ENCODE results near the gene LGALSL.
"Not testable (repeated sequence)": the region's sequence is repeated elsewhere in the genome, so short reads cannot be mapped to it uniquely, and the experiment has no call there.

LGALSL gene

GRCh38 chr2:64439194-64439593 lies 14.8 kb upstream of the LGALSL start:
- Histone ChIP-seq H3K4me3 (no peak overlapping the region), H3K4me1 (no peaks in the 10 kb centered on the region), H3K9me3 (replicated peaks in 1 of 11) (no peaks in the 10 kb centered on the region), H4K20me1 (no peaks in the 10 kb centered on the region), H3K36me3 (no peaks in the 10 kb centered on the region), H3K27ac (no peak overlapping the region), H3K27me3 (no peaks in the 10 kb centered on the region), H3K9ac (no peak overlapping the region), H3K4me2 (no peak overlapping the region)
- TF ChIP-seq Cebpa-rat (IDR thresholded peaks at IDR 0.05) = no peak

GRCh38 chr2:64440843-64441242 lies 13.1 kb upstream of the LGALSL start:
- Histone ChIP-seq H3K9me3 (replicated peaks in 1 of 11) (no peaks in the 10 kb centered on the region), H3K9ac (no peak overlapping the region), H3K4me2 (no peak overlapping the region), H3K36me3 (no peaks in the 10 kb centered on the region), H3K4me3 (no peak overlapping the region), H3K27me3 (no peaks in the 10 kb centered on the region), H3K27ac (no peak overlapping the region), H4K20me1 (no peaks in the 10 kb centered on the region), H3K4me1 (no peaks in the 10 kb centered on the region)
- no peak for TF ChIP-seq Cebpa-rat (IDR thresholded peaks at IDR 0.05)

- H3K27ac ChIP-seq = no peak overlapping the region
- H3K36me3 ChIP-seq = no peaks in the 10 kb centered on the region
- TF ChIP-seq Cebpa-rat (IDR thresholded peaks at IDR 0.05) = no peak
- H3K9ac ChIP-seq = no peak overlapping the region
- no peaks in the 10 kb centered on the region for H3K27me3 ChIP-seq
- no peak overlapping the region for H3K4me2 ChIP-seq
- no peaks in the 10 kb centered on the region for H4K20me1 ChIP-seq
- no peaks in the 10 kb centered on the region for H3K9me3 ChIP-seq (replicated peaks in 1 of 11)
- H3K4me1 ChIP-seq = no peaks in the 10 kb centered on the region
- no peak overlapping the region for H3K4me3 ChIP-seq
These were observed 11.7 kb upstream of the LGALSL start for GRCh38 chr2:64442277-64442676.

- H3K9me3 ChIP-seq (replicated peaks in 1 of 11) = no peaks in the 10 kb centered on the region
- no peak for TF ChIP-seq Cebpa-rat (IDR thresholded peaks at IDR 0.05)
- no peak overlapping the region for H3K4me2 ChIP-seq
- no peak overlapping the region for H3K4me3 ChIP-seq
- H3K27me3 ChIP-seq = no peaks in the 10 kb centered on the region
- H3K36me3 ChIP-seq = no peaks in the 10 kb centered on the region
- H4K20me1 ChIP-seq = no peaks in the 10 kb centered on the region
- no peak overlapping the region for H3K27ac ChIP-seq
- no peak overlapping the region for H3K9ac ChIP-seq
- no peaks in the 10 kb centered on the region for H3K4me1 ChIP-seq
These were observed 11.0 kb upstream of the LGALSL start for GRCh38 chr2:64442801-64443429.

- H3K9ac ChIP-seq; H3K36me3 ChIP-seq; H3K27me3 ChIP-seq; H3K27ac ChIP-seq; H3K4me3 ChIP-seq; H3K4me1 ChIP-seq; H3K4me2 ChIP-seq; H3K9me3 ChIP-seq (replicated peaks in 1 of 11); H4K20me1 ChIP-seq: not testable (repeated sequence)
These were observed 8.0 kb upstream of the LGALSL start for GRCh38 chr2:64445970-64446369.

GRCh38 chr2:64447317-64448040 lies 6.5 kb upstream of the LGALSL start:
- Histone ChIP-seq H3K9ac (no peak overlapping the region), H4K20me1 (no peaks in the 10 kb centered on the region), H3K9me3 (replicated peaks in 1 of 11) (no peaks in the 10 kb centered on the region), H3K4me2 (no peak overlapping the region), H3K27me3 (peaks cover 0 to 4% (median under 1%) of the 10 kb centered on the region in 11 experiments; a peak in 4 of 22 replicates), H3K4me3 (no peak overlapping the region), H3K4me1 (no peaks in the 10 kb centered on the region), H3K27ac (no peak overlapping the region), H3K36me3 (no peaks in the 10 kb centered on the region)
- no peak for TF ChIP-seq Cebpa-rat (IDR thresholded peaks at IDR 0.05)

- Histone ChIP-seq H3K4me3 (no peak overlapping the region), H3K27ac (no peak overlapping the region), H3K4me2 (no peak overlapping the region), H3K36me3 (no peaks in the 10 kb centered on the region), H4K20me1 (no peaks in the 10 kb centered on the region), H3K9me3 (replicated peaks in 1 of 11) (no peaks in the 10 kb centered on the region), H3K4me1 (peaks cover 0 to 5% (median 4%) of the 10 kb centered on the region in 10 experiments; a peak in 16 of 20 replicates), H3K27me3 (peaks cover 0 to 10% (median 6%) of the 10 kb centered on the region in 11 experiments; a peak in 14 of 22 replicates), H3K9ac (no peak overlapping the region)
- TF ChIP-seq Cebpa-rat (IDR thresholded peaks at IDR 0.05) = no peak
These were observed 5.9 kb upstream of the LGALSL start for GRCh38 chr2:64448041-64448426.

GRCh38 chr2:64451051-64451450 lies 2.9 kb upstream of the LGALSL start:
- H3K4me2 ChIP-seq = no peak overlapping the region
- H3K4me1 ChIP-seq = peaks cover 13 to 24% (median 20%) of the 10 kb centered on the region in 10 experiments
- H3K9me3 ChIP-seq (replicated peaks in 1 of 11) = no peaks in the 10 kb centered on the region
- H3K4me3 ChIP-seq = no peak overlapping the region
- H3K9ac ChIP-seq = no peak overlapping the region
- no peak for TF ChIP-seq Cebpa-rat (IDR thresholded peaks at IDR 0.05)
- no peak overlapping the region for H3K27ac ChIP-seq
- peaks cover 17 to 40% (median 27%) of the 10 kb centered on the region in 11 experiments; a peak in 21 of 22 replicates for H3K27me3 ChIP-seq
- H4K20me1 ChIP-seq = no peaks in the 10 kb centered on the region
- H3K36me3 ChIP-seq = no peaks in the 10 kb centered on the region

GRCh38 chr2:64454386-64455332 lies 697 bp downstream of the LGALSL start:
- Histone ChIP-seq H3K9me3 (replicated peaks in 1 of 11) (no peaks in the 10 kb centered on the region), H3K27ac (peak overlapping the region in 9 of 11 experiments; percentile 13 to 67 (median 58); a peak in 14 of 22 replicates), H3K9ac (peak overlapping the region; percentile 64 to 81 (median 78)), H3K4me2 (peak overlapping the region; percentile 92 to 97 (median 96)), H3K4me3 (peak overlapping the region; percentile 68 to 81 (median 72)), H3K36me3 (no peaks in the 10 kb centered on the region), H3K27me3 (peaks cover 17 to 41% (median 27%) of the 10 kb centered on the region in 11 experiments; a peak in 21 of 22 replicates), H4K20me1 (no peaks in the 10 kb centered on the region), H3K4me1 (peaks cover 13 to 24% (median 20%) of the 10 kb centered on the region in 10 experiments)
- TF ChIP-seq Cebpa-rat (IDR thresholded peaks at IDR 0.05) = no peak
